ENCODE data around the gene ITGA2. TPM values are rescaled to one million over a fixed set of nuclear protein-coding genes. Genes with fewer than 3 reads are reported as not detected.
"Not testable (repeated sequence)": the region's sequence is repeated elsewhere in the genome, so short reads cannot be mapped to it uniquely, and the experiment has no call there.

Gene ITGA2
- total RNA-seq (2014; rRNA removed; shearing (Covaris generic)) = 60.9 and 76.0 TPM in 2 replicates
- 49.5 and 73.9 TPM in 2 replicates for polyA plus RNA-seq (2015; cell fraction: cytosol; rRNA removed)
- 472 and 506 TPM in 2 replicates for polyA plus RNA-seq (2015; cell fraction: nucleus; rRNA removed)

DNA sequence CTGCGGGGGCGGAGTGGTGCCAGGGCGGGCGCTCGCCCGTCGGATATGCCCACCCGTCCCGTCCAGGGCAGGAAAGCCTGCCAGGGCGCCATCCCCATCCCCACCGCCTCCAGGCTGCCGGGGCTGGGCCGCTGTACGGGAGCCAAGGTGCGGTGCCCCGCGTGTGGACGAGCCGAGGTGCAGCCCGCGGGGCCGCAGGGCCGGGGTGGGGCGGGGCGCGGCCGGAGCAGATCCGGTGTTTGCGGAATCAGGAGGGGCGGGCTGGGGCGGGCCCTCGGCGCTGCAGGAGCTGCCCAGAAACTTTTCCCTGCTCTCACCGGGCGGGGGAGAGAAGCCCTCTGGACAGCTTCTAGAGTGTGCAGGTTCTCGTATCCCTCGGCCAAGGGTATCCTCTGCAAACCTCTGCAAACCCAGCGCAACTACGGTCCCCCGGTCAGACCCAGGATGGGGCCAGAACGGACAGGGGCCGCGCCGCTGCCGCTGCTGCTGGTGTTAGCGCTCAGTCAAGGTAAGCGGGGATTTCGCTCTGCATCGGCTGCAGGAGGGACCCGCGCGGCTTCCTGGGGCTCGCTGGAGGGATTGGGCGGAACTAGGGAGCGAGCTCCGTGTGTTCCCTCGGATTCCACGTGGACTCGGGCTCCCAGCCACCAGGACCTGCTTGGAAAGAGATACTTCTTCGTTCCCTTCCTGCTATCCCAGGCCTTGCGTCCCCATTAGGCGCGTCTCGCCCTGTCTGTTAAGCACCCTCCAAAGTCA is at the start of gene ITGA2:
Gene ITGA2, plus strand, starts transcription at position 328 of the 756 bp plus-strand sequence. Its CDS starts 117 bp downstream, at position 445.
- peak; percentile 81 for DNase-seq (ENCODE audit: low read depth)

DNA sequence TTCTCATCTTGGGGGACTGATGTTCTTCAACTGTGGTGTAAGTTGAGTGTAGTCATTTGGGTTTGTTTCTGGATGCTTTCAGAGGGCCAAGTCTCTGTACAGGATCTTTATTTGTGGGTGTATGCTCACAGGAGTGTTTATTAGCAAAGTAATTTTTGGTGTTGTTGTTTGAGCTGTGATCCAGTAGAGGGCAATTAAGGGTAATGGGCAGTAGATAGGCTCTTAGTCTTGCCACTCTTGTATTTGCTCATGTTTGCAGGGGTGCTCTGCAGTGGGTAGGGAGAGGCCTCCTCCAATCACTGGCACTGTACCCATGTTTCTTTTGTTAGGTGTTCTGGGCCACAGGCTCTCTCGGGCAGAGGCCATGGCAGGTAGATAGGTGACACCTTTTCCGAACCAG is 45.9 kb upstream of the ITGA2 start:
- no peak for DNase-seq (ENCODE audit: low read depth)

DNA sequence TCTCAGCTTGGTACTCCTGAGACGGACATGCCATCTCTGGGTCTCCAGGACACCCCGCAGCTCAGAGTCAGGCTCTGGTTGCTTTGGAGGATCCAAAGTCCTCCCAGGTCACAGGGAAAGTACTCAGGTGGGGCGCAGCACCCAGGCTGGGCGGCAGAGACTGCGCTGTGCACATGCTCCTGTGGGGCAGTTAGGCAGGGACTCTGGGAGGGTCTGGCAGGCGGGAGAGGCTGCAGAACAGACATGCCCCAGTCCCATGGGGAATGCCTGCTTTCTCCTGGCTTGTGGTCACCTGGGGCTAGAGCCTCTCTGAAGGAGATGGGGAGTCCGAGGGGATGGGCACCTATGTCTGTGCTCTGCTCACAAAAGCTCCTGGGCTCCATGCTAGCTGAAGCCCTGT is 45.3 kb upstream of the ITGA2 start:
- DNase-seq (ENCODE audit: low read depth) = no peak

DNA sequence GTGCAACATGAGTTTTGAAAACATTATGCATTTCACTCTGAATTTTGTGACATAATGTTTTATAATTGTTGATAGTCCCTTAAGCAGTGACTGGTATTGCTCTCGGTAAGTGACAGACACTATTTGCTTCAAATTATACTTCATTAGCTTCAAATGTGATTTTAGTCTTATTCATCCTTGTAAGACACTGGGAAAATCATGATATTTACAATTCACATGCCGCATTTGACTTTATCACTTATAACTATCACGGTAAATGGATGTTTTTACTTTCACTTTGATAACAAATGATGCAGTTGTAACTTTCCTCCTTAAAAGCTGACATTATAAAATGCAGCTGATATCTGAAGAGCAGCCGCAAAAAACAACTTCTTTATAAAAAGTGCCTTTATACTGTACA is 44.1 kb upstream of the ITGA2 start:
- no peak for DNase-seq (ENCODE audit: low read depth)

DNA sequence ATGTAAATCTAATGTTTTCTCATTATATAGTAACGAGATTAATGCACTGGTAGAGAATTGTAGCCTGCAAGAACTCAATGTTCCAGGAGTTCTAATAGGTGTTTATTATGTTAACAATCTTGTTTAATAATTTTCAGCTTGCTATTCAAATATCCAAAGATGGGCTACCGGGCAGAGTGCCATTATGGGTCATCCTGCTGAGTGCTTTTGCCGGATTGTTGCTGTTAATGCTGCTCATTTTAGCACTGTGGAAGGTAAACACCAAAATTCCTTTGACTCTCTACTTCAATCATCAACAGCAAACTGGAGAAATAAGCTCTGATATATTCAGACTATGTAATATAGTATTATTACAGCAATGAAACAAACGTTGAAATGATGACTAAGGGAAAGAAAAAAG is 41.9 kb upstream of the ITGA2 start:
- DNase-seq (ENCODE audit: low read depth) = no peak

DNA sequence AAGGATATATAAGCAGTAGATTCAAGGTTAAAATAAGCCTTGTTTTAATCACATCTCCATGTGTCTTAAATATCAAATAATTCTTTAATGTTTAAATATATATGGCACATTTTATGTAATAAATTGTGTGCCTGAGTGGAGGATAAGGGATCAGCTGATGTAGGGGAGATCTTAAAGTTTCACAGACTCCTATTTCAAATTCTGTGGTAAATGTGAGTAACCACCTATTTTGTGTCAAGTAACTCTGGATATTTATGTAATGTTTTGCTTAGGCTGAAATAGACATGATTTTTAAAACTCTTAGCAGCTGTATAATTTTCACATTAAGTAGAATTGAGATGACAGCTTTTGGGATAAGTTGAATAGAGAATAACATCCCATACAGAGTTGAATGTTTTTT is 41.3 kb upstream of the ITGA2 start:
- no peak for DNase-seq (ENCODE audit: low read depth)

DNA sequence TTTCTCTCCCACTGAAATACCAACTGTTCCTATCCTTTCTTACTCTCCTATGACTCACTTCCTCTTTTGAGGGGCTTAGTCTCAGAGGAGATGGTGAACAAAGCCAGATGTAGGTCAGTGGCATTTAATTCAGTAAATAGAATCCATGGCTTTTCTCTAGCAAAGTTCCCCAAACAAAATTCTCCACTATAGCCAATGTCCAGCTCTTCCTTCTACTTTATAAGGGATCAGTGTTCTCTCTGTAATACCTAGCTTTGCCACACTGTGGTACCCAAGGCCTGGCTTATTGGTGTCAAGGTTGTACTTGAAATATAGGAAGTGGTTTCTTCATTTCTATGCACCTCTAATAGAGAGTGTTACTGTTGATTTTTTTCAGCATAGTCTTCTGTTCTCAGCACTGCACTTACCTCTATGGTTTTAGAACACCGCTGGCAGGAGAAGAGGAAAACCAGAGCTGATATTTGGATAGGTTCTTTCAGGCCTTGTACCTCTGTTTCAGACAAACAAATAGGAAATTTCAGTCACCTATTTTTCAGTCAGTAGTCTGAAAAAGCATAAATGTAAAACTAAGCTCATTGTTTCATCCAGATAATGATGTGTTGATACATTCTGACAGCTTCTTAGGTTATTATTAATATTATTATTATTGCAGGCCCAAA is 40.6 kb upstream of the ITGA2 start:
- DNase-seq (ENCODE audit: low read depth) = peak; percentile 96

DNA sequence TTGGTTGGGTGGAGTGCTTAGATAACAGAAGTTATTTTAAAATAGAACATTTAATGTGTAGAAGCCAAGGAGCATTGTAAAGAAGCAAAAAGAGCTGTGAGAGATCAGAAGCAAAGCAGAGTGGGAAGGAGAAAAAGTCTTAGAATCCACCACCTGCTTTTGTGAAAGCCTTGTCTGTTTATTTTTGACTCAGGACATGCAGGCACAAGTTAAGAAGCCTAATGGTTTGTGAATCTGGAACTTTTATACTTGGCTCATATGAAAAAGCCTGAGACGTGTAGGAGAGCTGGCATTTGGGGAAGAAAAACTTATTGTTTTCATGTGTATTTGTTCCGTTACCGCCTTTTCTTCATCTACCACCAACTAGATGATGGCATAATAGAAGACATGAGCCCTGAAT is 38.5 kb upstream of the ITGA2 start:
- DNase-seq (ENCODE audit: low read depth) = no peak

DNA sequence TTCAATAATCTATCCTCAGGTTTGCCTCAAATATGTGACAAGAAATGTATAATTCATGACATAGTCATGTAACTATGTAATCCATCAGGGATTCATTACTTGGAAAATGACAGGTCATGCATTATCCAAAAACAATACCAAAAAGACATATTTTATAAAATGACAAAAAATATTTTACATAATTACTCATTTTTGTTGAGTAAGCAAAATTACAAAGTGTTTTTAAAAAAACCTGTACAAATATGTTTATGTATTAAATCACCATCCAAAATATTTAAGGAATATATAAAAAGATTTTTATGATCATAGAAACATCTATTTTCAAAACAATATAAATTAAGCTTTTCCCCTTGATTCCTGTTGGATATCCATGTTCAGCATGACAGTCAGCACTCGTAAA is 36.7 kb upstream of the ITGA2 start:
- DNase-seq (ENCODE audit: low read depth) = no peak

DNA sequence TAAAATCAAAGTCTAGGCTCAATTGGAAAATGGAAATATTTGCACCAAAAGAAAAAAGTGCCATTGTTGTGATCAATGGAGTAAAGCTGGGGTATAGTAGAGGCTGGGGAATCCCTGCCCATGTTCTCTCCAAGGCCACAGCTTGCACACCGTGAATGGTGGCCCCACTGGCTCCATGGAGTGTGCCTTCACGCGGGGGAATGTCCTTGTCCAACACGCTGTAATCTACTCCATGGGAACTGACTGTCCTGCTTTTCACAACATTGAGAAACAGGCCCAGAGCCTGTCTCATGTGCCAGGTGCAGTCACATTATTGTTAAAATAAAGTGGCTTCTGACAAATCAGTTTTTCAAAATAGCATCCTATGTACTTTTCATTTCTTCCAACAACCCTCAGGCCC is 33.1 kb upstream of the ITGA2 start:
- no peak for DNase-seq (ENCODE audit: low read depth)

DNA sequence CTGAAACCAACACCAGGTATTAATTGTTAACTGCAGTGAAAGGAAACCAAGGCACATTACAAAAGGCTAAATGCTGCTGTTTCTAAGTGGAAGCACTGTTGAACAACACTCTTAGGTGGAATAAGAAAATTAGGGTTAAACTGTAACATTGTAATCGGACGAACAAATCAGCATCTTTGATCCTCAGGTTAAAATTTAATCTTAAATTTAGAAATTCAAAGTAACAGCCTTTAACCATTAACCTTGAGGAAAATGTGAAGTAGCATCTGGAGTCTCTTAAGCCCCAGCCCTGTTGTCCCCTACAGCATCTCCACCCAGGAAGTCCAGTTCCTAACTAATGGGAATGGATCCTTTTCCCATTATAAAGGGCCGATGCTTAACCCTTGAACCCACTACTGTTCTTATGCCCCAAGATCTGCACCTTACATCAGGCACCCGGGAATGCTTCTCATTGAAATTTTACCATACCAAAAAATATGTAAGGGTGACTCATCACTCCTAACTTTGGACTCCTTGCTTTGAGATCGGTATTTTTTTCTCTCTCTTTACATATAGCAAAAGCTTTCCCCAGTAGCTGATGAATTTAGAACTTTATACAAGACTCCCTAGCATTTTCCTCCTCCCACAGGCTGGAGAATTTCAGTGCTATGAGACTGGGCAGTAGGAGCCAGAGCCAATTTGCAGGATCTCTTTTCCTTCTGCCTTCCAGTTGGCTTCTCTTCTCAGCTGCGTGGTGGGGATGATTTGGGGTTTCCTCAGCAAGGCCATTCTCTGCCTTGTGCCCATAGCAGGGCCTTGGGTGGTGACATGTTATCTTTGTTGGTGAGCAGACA is 32.0 kb upstream of the ITGA2 start:
- DNase-seq (ENCODE audit: low read depth) = no peak

DNA sequence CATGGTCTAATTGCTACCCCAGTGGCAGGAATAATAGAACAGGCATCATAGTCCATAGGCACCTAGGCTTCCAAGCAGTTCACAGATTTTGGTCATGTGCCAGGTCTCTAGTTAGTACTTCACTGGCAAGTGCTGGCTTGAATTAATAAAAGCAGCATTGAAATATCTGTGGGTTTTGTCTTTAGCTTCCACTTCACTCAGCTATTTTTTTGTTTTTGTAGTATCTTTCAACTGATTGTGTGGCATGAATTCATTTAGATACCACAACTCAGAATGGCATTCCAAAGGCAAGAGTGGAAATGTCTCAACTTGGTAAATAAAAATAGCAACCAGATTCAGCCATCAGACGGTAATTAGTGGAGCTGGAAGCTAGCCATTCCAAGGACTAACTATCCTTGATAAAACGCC is 27.9 kb upstream of the ITGA2 start:
- no peak for DNase-seq (ENCODE audit: low read depth)

DNA sequence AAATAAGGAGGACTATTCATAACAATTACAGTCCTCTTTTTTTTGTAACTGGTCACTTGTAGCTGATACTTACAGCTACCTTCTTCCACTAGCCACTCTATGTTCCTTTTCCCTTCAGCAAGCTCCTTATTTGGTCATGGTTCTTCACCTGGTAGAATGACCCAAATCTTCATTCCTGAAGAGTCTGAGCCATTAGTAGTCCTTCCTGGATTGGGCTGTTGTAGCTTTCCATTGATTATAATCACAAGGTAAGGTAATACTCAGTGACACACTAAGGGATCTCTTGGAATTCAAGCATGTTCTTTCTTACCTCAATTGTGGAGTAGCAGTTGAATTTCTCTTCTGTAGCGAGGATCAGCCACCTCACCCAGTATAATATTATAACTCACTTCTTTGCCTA is 25.5 kb upstream of the ITGA2 start:
- no peak for DNase-seq (ENCODE audit: low read depth)

DNA sequence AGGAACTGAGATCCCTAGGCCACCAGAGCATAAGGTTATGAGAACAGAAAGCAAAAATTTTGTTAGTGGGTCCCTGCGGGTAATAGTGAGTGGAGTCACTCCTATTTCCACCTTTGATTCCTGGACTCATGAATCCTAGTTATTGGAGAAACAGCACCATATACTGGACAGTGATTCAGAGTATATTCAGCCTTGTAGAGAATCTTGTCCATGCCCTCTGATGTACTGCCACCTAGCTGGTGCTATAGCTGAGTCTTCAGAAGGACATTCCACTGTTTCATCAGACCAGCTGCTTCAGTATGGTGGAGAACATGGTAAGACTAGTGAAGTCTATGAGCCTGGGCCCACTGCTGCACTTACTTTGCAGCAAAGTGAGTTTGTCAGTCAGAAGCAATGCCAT is 25.0 kb upstream of the ITGA2 start:
- peak; percentile 51 for DNase-seq (ENCODE audit: low read depth)

DNA sequence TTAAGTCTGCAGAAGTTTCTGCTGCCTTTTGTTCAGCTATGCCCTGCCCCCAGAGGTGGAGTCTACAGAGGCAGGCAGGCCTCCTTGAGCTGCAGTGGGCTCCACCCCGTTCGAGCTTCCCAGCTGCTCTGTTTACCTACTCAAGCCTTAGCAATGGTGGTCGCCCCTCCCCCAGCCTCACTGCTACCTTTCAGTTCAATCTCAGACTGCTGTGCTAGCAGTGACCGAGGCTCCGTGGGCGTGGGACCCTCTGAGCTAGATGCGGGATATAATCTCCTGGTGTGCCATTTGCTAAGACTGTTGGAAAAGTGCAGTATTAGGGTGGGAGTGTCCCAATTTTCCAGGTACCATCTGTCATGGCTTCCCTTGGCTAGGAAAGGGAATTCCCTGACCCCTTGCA is 13.0 kb upstream of the ITGA2 start:
- not testable (repeated sequence) for DNase-seq (ENCODE audit: low read depth)

DNA sequence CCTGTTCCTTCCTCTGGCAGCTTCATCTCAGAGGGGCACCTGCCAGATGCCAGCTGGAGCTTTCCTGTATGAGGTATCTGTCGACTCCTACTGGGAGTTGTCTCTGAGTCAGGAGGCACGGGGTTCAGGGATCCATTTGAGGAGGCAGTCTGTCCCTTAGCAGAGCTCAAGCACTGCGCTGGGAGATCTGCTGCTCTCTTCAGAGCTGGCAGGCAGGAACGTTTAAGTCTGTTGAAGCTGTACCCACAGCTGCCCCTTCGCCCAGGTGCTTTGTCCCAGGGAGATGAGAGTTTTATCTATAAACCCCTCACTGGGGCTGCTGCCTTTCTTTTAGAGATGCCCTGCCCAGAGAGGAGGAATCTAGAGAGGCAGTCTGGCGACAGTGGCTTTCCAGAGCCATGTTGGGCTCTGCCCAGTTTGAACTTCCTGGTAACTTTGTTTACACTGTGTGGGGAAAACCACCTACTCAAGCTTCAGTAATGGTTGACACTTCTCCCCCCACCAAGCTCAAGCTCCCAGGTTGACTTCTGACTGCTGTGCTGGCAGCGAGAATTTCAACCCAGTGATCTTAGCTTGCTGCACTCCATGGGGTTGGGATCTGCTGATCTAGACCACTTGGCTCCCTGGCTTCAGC is 11.8 kb upstream of the ITGA2 start:
- no peak for DNase-seq (ENCODE audit: low read depth)

DNA sequence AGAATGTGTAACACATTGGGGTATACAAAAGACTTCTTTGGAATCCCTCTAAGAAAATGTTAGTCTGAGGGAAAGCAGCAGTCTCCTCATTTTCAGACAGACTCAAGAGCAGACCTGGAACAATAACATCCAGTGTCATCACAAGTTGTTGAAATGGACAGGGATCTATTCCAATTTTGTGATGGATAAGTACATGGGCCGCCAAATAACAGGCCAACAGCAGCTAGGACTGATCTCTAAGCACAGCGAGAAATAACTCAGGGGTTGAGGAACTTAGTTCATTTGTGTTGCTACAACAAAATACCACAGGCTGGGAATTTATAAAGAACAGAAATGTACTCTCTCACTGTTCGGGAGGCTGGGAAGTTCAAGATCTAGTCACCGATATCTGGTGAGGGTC is 7.6 kb upstream of the ITGA2 start:
- no peak for DNase-seq (ENCODE audit: low read depth)

DNA sequence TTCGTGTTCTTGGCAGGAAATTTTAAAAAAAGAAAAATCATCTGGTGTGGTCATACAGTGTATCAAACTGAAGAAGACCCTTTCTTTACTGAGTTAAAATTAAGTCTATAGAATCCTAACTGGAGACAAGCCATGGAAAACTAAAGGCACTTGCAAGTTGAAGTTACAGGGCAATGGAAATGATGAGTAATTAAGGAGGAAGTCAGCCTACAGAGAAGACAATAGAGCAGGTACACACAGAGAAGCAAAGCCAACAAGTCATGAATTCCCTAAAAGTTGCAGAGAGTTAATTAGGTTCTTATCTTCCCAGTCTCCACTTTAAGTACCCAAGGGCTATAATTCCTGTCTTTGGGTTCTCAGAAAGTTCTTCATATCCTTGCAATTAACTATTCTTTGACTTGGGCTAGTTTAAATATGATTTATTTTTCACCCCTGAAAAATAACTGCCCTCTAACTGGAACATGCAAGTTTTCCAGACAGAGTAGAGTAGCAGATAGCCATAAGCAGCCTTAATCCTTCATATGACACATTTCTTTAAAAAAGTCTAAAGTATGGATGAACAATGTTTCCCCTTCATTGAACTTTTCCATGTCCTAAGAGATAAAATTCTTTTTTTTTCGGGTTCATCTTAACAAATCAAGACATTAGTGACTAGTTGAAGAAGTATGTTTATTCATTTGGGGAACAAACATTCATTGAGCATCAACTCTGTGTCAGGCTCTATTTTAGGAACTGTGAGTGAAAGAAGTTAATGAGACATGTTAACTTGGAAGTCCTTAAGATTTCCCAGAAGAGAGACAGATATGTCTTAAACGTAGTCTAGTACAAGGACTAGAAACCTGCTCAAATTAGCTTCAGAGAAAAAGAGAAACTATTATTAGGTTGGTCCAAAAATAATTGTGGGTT is 5.2 kb upstream of the ITGA2 start:
- peak; percentile 60 for DNase-seq (ENCODE audit: low read depth)

DNA sequence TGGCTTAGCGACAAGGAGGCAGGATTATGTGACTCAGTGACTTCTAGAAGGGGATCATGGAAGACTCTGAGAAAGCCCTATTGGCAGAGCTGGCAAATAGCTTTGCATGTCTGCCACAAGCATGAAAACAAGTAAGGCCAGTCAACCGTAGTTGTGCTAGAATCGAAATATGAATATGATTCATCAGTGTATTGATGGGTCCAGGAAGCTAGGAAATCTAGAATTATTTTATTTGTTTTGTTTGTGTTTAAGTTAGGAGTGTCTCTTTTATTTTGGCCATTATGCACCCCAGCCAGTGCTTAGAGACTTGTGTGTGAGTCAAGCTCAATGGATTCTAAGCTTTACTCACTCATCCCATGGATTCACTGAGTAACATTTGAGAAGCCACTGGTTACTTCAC is 3.8 kb upstream of the ITGA2 start:
- DNase-seq (ENCODE audit: low read depth) = no peak

DNA sequence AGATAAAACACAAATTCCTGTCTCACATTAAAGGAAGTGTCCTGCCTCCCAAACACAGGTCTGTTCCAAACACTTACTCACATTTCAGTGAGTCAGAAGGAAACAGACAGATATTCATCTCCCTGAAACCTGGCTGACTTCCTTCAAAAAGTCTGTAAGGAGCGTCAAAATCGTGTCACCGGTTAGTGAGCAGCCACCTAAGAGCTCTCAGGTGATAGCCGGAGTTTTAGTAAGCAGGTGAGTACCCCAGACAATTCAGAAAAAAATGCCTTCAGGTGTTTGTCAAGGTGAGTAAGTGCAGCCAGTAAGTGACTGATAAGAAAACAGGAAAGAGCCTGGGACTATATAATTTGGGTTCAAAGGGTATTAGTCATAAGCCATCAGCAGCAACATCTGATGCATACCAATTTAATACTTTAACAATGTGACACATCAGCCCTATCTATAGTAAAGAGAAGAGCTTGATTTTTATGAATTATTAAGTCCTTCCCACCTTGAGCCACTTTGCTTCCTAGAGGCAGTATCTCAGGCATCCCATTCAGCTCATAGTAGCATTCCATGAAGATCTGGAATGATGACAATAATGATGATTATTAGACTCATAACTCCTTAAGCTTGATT is 1.3 kb upstream of the ITGA2 start:
- DNase-seq (ENCODE audit: low read depth) = peak; percentile 85

Data from HT1080 (cell line).